ENCODE data around the gene RAB19. TPM values are rescaled to one million over a fixed set of nuclear protein-coding genes. Genes with fewer than 3 reads are reported as not detected.

The RAB19 gene
- total RNA-seq, 1 experiment from 2014 or later: 1.3 TPM

- no peak for DNase-seq
- BruUV-seq (replicated peaks): no TSS peak
These were observed 13.2 kb upstream of the RAB19 start for GRCh38 chr7:140390466-140391190.

GRCh38 chr7:140391634-140392033 lies 12.2 kb upstream of the RAB19 start:
- Histone ChIP-seq H3K79me2 (ENCODE audit: low read length) (peaks cover 77% of the 10 kb centered on the region), H3F3A (ENCODE audit: low read length, unreplicated experiment) (no peaks in the 10 kb centered on the region), H3K9me2 (replicated peaks; ENCODE audit: low read length) (no peaks in the 10 kb centered on the region), H3K4me3 (ENCODE audit: low read length) (no peak overlapping the region), H3K27me3 (ENCODE audit: low read length) (no peaks in the 10 kb centered on the region), H3K36me3 (ENCODE audit: low read depth, low read length) (no peaks in the 10 kb centered on the region), H4K20me1 (ENCODE audit: low read length) (peaks cover 14% of the 10 kb centered on the region), H3K9me3 (ENCODE audit: low read length) (no peaks in the 10 kb centered on the region), H3K27ac (ENCODE audit: low read length) (no peak overlapping the region), H3K4me1 (ENCODE audit: insufficient read depth, low read length) (peaks cover 8% of the 10 kb centered on the region), H3K9ac (ENCODE audit: low read length) (no peak overlapping the region), H3K4me2 (ENCODE audit: low read length) (no peak overlapping the region), H2AFZ (ENCODE audit: low read length) (no peak overlapping the region)
- no TSS peak for BruUV-seq (replicated peaks)
- intact Hi-C loops (cut with micrococcal nuclease): no loop called here
- ChIA-PET CTCF (no interaction called here), POLR2A (ENCODE audit: unreplicated experiment) (no interaction called here)
- ATAC-seq: no peak
- TF ChIP-seq EZH2phosphoT487 (IDR thresholded peaks at IDR 0.05; ENCODE audit: borderline replicate concordance, low read length): no peak
- TF ChIP-seq CTCF (conservative IDR thresholded peaks at IDR 0.05; ENCODE audit: low read depth, low read length): no peak
- no peak for TF ChIP-seq EZH2 (IDR thresholded peaks at IDR 0.05; ENCODE audit: low read length, unreplicated experiment)
- no peak for DNase-seq

More at GRCh38 chr7:140390466-140391190, 13.2 kb upstream of the RAB19 start:
- Histone ChIP-seq H3K27ac (ENCODE audit: low read length) (no peak overlapping the region), H3K79me2 (ENCODE audit: low read length) (peaks cover 69% of the 10 kb centered on the region), H2AFZ (ENCODE audit: low read length) (no peak overlapping the region), H4K20me1 (ENCODE audit: low read length) (peaks cover 8% of the 10 kb centered on the region; the same call in 1 of the 2 replicates), H3K27me3 (ENCODE audit: low read length) (no peaks in the 10 kb centered on the region), H3K4me3 (ENCODE audit: low read length) (no peak overlapping the region), H3K9ac (ENCODE audit: low read length) (no peak overlapping the region), H3K36me3 (ENCODE audit: low read depth, low read length) (no peaks in the 10 kb centered on the region; the same call in 1 of the 2 replicates), H3K4me2 (ENCODE audit: low read length) (no peak overlapping the region), H3F3A (ENCODE audit: low read length, unreplicated experiment) (no peaks in the 10 kb centered on the region), H3K9me3 (ENCODE audit: low read length) (no peaks in the 10 kb centered on the region), H3K4me1 (ENCODE audit: insufficient read depth, low read length) (no peaks in the 10 kb centered on the region; the same call in 1 of the 2 replicates), H3K9me2 (replicated peaks; ENCODE audit: low read length) (no peaks in the 10 kb centered on the region)
- POLR2A ChIA-PET (ENCODE audit: unreplicated experiment): no interaction called here
- no peak for TF ChIP-seq CTCF (conservative IDR thresholded peaks at IDR 0.05; ENCODE audit: low read depth, low read length)
- no peak for TF ChIP-seq EZH2 (IDR thresholded peaks at IDR 0.05; ENCODE audit: low read length, unreplicated experiment)
- no peak for TF ChIP-seq EZH2phosphoT487 (IDR thresholded peaks at IDR 0.05; ENCODE audit: borderline replicate concordance, low read length)
- intact Hi-C loops (cut with micrococcal nuclease): no loop called here
- CTCF ChIA-PET: no interaction called here
- ATAC-seq: no peak

GRCh38 chr7:140393756-140394306 lies 10.0 kb upstream of the RAB19 start:
- Histone ChIP-seq H3K36me3 (ENCODE audit: low read depth, low read length) (no peaks in the 10 kb centered on the region), H3K4me2 (ENCODE audit: low read length) (no peak overlapping the region), H4K20me1 (ENCODE audit: low read length) (peaks cover 17% of the 10 kb centered on the region), H3K27ac (ENCODE audit: low read length) (no peak overlapping the region), H3K27me3 (ENCODE audit: low read length) (no peaks in the 10 kb centered on the region), H3F3A (ENCODE audit: low read length, unreplicated experiment) (no peaks in the 10 kb centered on the region), H3K9me2 (replicated peaks; ENCODE audit: low read length) (no peaks in the 10 kb centered on the region), H3K9me3 (ENCODE audit: low read length) (no peaks in the 10 kb centered on the region), H3K4me3 (ENCODE audit: low read length) (no peak overlapping the region), H2AFZ (ENCODE audit: low read length) (no peak overlapping the region), H3K9ac (ENCODE audit: low read length) (no peak overlapping the region), H3K79me2 (ENCODE audit: low read length) (peaks cover 79% of the 10 kb centered on the region), H3K4me1 (ENCODE audit: insufficient read depth, low read length) (peaks cover 12% of the 10 kb centered on the region)
- ChIA-PET CTCF (no interaction called here), POLR2A (ENCODE audit: unreplicated experiment) (interaction anchor here (0.7 kb wide), 1 partner anchor 72 kb away, joined by 3 read pairs; no protein-coding TSS in a partner anchor)
- no TSS peak for BruUV-seq (replicated peaks)
- intact Hi-C loops (cut with micrococcal nuclease): no loop called here
- DNase-seq (no peak), ATAC-seq (no peak)
- TF ChIP-seq EZH2 (IDR thresholded peaks at IDR 0.05; ENCODE audit: low read length, unreplicated experiment) (no peak), EZH2phosphoT487 (IDR thresholded peaks at IDR 0.05; ENCODE audit: borderline replicate concordance, low read length) (no peak), CTCF (conservative IDR thresholded peaks at IDR 0.05; ENCODE audit: low read depth, low read length) (no peak)
